A549 (cell line): ENCODE measurements around the gene TSPAN3.

Experiments used
- CBX8 ChIP-seq: fragments of 200-600 bp; sonication (generic); IDR thresholded peaks from 2 replicates; pipeline ENCODE4 v1.6.1; 2016
- CHD4 ChIP-seq: fragments of 200-600 bp; sonication (generic); IDR thresholded peaks from 2 replicates; pipeline ENCODE4 v1.6.1; 2016; ENCODE audit warnings: antibody characterized with exemption, mild to moderate bottlenecking, borderline replicate concordance
- CTCF ChIP-seq: fragments of >200 bp; sonication (Bioruptor Twin); formaldehyde crosslinking; IDR thresholded peaks from 3 replicates; pipeline ENCODE4 v1.5.1; 2016
- EP300 ChIP-seq, 2 experiments: fragments of >200 bp; sonication (Bioruptor Twin); formaldehyde crosslinking; IDR thresholded peaks; 2 replicates in 1 of 2; 3 replicates in 1 of 2; pipeline ENCODE4 v1.6.1; 2016 to 2017
- MAX ChIP-seq: IDR thresholded peaks from 2 replicates; pipeline ENCODE4 v1.6.1; 2012
- POLR2A ChIP-seq: IDR thresholded peaks from 2 replicates; pipeline ENCODE4 v1.6.1; 2012; ENCODE audit warnings: mild to moderate bottlenecking, low read length
- RAD21 ChIP-seq, 2 experiments: fragments of >200 bp in 1 of 2; sonication (Bioruptor Twin) in 1 of 2; formaldehyde crosslinking in 1 of 2; IDR thresholded peaks in 1 of 2; conservative IDR thresholded peaks in 1 of 2; 2 replicates in 1 of 2; 3 replicates in 1 of 2; pipeline ENCODE4 v1.6.1; 2012 to 2018; ENCODE audit warnings: inconsistent platforms in 1 of 2

- TF ChIP-seq RAD21 (conservative IDR thresholded peaks at IDR 0.05 in 1 of 2, IDR thresholded peaks at IDR 0.05 in 1 of 2) (no peak), POLR2A (no peak), CTCF (no peak), CHD4 (no peak), MAX (no peak), EP300 (IDR thresholded peaks at IDR 0.05) (no peak), CBX8 (no peak)
Observed at GRCh38 chr15:77009646-77010311, 61.1 kb downstream of the TSPAN3 start.
